ENCODE data around the gene UBE2J2.

UBE2J2 gene

DNA sequence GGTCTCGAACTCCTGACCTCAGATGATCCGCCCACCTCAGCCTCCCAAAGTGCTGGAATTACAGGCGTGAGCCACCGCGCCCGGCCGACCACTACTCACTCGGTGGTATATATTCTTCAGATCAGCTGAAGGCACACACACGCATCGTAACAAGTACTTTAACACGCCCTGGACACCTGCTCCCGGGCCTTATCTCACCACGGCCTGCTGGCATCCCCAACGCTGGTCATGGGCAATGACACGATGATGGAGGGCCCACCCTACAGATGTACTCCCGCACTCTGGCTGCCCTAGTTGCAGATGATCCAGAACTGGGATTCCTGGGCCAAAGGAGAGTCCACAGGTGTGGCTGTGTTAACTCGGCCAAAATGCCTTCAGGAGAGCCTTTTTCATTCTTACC is 11.6 kb downstream of the UBE2J2 start:
- no peaks in the 10 kb centered on the region for H3K27me3 ChIP-seq (ENCODE audit: control insufficient read depth, low read length)
- peaks cover 42% of the 10 kb centered on the region for H3K79me2 ChIP-seq (ENCODE audit: control insufficient read depth, low read length)
- H3K27ac ChIP-seq (ENCODE audit: low read depth, low read length) = no peak overlapping the region
- 0 out of 2 replicates have a peak, but pooled peaks cover 3% of the 10 kb centered on the region for H3F3A ChIP-seq (ENCODE audit: control insufficient read depth, insufficient read depth)
- H3K9me3 ChIP-seq (ENCODE audit: control insufficient read depth, insufficient read depth, low read length) = no peaks in the 10 kb centered on the region
- H3K4me1 ChIP-seq (ENCODE audit: control insufficient read depth, low read length) = peaks cover 19% of the 10 kb centered on the region
- H3K9me2 ChIP-seq (replicated peaks; ENCODE audit: control insufficient read depth, low read length) = no peaks in the 10 kb centered on the region
- TF ChIP-seq, protein P1, sequence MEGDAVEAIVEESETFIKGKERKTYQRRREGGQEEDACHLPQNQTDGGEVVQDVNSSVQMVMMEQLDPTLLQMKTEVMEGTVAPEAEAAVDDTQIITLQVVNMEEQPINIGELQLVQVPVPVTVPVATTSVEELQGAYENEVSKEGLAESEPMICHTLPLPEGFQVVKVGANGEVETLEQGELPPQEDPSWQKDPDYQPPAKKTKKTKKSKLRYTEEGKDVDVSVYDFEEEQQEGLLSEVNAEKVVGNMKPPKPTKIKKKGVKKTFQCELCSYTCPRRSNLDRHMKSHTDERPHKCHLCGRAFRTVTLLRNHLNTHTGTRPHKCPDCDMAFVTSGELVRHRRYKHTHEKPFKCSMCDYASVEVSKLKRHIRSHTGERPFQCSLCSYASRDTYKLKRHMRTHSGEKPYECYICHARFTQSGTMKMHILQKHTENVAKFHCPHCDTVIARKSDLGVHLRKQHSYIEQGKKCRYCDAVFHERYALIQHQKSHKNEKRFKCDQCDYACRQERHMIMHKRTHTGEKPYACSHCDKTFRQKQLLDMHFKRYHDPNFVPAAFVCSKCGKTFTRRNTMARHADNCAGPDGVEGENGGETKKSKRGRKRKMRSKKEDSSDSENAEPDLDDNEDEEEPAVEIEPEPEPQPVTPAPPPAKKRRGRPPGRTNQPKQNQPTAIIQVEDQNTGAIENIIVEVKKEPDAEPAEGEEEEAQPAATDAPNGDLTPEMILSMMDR (IDR thresholded peaks at IDR 0.05; ENCODE audit: low read depth, low read length, poor library complexity, severe bottlenecking) = no peak
- no peak for TF ChIP-seq EZH2phosphoT487 (IDR thresholded peaks at IDR 0.05; ENCODE audit: borderline replicate concordance, low read length)
- H4K20me1 ChIP-seq (ENCODE audit: control insufficient read depth, insufficient read depth, low read depth, low read length) = no peaks in the 10 kb centered on the region
- H3K4me3 ChIP-seq (ENCODE audit: low read length) = no peak overlapping the region
- H3K4me2 ChIP-seq (ENCODE audit: low read length) = no peak overlapping the region
- H3K36me3 ChIP-seq (ENCODE audit: control insufficient read depth, low read length) = peaks cover 69% of the 10 kb centered on the region

DNA sequence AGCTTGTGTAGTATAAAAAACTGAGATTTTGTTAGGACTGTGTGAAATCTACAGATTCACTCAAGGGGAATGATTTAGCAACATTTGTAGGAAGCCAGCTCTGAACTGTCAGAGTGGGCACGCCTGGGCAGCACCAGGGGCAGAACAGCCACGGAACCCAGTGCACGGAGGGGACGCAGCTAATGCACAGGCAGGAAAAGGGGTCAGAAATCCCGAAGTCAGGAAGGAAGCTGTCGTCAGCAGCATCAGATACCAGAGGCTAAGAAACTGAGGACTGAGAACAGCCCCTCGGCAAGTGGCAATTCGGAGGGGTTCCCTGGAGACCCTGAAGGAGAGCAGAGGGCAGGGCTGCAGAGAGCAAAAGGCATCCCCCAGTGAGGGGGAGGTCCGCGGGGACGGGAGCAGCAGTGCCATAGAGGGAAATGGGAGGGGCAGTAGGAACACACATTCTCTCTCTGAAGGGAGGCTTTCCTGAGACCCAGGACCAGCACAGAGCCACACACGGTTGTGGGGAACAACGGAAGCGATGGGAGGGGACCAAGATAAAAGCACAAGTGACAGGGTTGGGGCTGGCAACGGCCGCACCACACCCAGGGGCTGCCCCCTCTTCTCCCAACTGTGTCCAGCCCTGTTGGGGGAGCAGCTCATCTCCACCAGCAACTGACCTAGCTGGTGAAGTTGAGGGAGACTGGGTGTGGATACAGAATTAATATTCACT is 12.7 kb downstream of the UBE2J2 start:
- H4K20me1 ChIP-seq (ENCODE audit: control insufficient read depth, insufficient read depth, low read depth, low read length) = no peaks in the 10 kb centered on the region
- no peaks in the 10 kb centered on the region for H3K9me3 ChIP-seq (ENCODE audit: control insufficient read depth, insufficient read depth, low read length)
- H3K4me2 ChIP-seq (ENCODE audit: low read length) = peak overlapping the region; percentile 49
- peaks cover 19% of the 10 kb centered on the region for H3K4me1 ChIP-seq (ENCODE audit: control insufficient read depth, low read length)
- peaks cover 70% of the 10 kb centered on the region for H3K36me3 ChIP-seq (ENCODE audit: control insufficient read depth, low read length)
- peak overlapping the region; percentile 51 for H3K27ac ChIP-seq (ENCODE audit: low read depth, low read length)
- H3K4me3 ChIP-seq (ENCODE audit: low read length) = peak overlapping the region; percentile 23; the same call in 1 of the 2 replicates
- H3K27me3 ChIP-seq (ENCODE audit: control insufficient read depth, low read length) = no peaks in the 10 kb centered on the region
- peaks cover 40% of the 10 kb centered on the region for H3K79me2 ChIP-seq (ENCODE audit: control insufficient read depth, low read length)
- no peaks in the 10 kb centered on the region for H3K9me2 ChIP-seq (replicated peaks; ENCODE audit: control insufficient read depth, low read length)
- TF ChIP-seq EZH2phosphoT487 (IDR thresholded peaks at IDR 0.05; ENCODE audit: borderline replicate concordance, low read length) = no peak
- TF ChIP-seq, protein P1 (IDR thresholded peaks at IDR 0.05; ENCODE audit: low read depth, low read length, poor library complexity, severe bottlenecking) = no peak
- 0 out of 2 replicates have a peak, but pooled peaks cover 3% of the 10 kb centered on the region for H3F3A ChIP-seq (ENCODE audit: control insufficient read depth, insufficient read depth)

DNA sequence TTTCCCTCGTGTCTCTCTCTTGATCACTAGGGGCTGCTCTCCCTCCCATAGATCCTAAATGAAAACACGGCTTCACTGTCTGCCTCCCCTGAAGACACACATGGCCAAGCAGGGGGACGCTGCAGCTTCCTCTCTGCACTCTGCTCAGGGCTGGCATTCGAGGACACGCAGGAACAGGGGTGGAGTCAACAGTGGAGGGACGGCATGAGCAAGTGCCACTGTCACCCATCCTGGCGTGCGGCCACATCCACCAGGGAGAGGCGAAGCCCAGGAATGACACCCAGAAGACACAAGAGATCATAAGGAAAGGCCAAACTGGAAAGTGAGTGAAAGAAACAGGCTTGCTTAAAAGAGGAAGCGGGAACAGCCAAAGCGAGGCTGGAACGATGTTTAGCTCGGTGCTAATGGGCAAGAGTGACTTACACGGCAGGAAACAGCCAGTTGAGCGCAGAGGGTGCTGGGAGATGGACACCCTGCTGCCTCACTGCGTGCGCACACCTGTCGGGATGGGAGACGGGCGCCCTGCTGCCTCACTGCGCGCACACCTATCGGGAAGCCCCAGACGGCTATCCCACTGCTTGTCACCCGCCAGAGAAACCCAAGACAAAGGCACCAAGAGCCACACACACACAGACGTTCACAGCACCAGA is 13.6 kb downstream of the UBE2J2 start:
- Histone ChIP-seq H4K20me1 (ENCODE audit: control insufficient read depth, insufficient read depth, low read depth, low read length) (no peaks in the 10 kb centered on the region), H3K9me3 (ENCODE audit: control insufficient read depth, insufficient read depth, low read length) (no peaks in the 10 kb centered on the region), H3K4me2 (ENCODE audit: low read length) (peak overlapping the region; percentile 49), H3K4me3 (ENCODE audit: low read length) (peak overlapping the region; percentile 23; the same call in 1 of the 2 replicates), H3K27ac (ENCODE audit: low read depth, low read length) (peak overlapping the region; percentile 51), H3K4me1 (ENCODE audit: control insufficient read depth, low read length) (peaks cover 19% of the 10 kb centered on the region), H3F3A (ENCODE audit: control insufficient read depth, insufficient read depth) (0 out of 2 replicates have a peak, but pooled peaks cover 3% of the 10 kb centered on the region), H3K9me2 (replicated peaks; ENCODE audit: control insufficient read depth, low read length) (no peaks in the 10 kb centered on the region), H3K79me2 (ENCODE audit: control insufficient read depth, low read length) (peaks cover 36% of the 10 kb centered on the region), H3K27me3 (ENCODE audit: control insufficient read depth, low read length) (no peaks in the 10 kb centered on the region), H3K36me3 (ENCODE audit: control insufficient read depth, low read length) (peaks cover 71% of the 10 kb centered on the region)
- no peak for TF ChIP-seq EZH2phosphoT487 (IDR thresholded peaks at IDR 0.05; ENCODE audit: borderline replicate concordance, low read length)
- TF ChIP-seq, protein P1 (IDR thresholded peaks at IDR 0.05; ENCODE audit: low read depth, low read length, poor library complexity, severe bottlenecking) = no peak
